PC-3 (cell line): ENCODE results near the gene GPX4. TPM values are rescaled to one million over a fixed set of nuclear protein-coding genes. Genes with fewer than 3 reads are reported as not detected.

Experiments used
- ATAC-seq: fragments of 200-7000 bp; cut with Tn5 transposase; 2 replicates; pipeline ENCODE4 v1.9.1; 2020; ENCODE audit warnings: mild to moderate bottlenecking, moderate library complexity
- BruUV-seq: library from RNA; stranded (reverse); fragments of 400-500 nt; replicated peaks from 2 replicates; lab custom pipeline; 2021; lab: Mats Ljungman, UMichigan
- CTCF ChIA-PET: fragments of 300-600 bp; sonication (Branson Sonifier 250); formaldehyde crosslinking; loops from one replicate; lab custom pipeline; 2022; ENCODE audit warnings: antibody characterized with exemption; lab: Charles Lee
- POLR2A ChIA-PET: fragments of 300-600 bp; sonication (Branson Sonifier 250); formaldehyde crosslinking; loops from one replicate; lab custom pipeline; 2022; ENCODE audit warnings: antibody characterized with exemption; ENCODE audit not compliant: unreplicated experiment; lab: Charles Lee
- DNase-seq: peaks from one replicate; pipeline ENCODE4 v3.0.0-alpha.2; 2015
- H2AFZ ChIP-seq: fragments of 300-600 bp; sonication (generic); 2 replicates; pipeline ENCODE4 v1.6.0; 2016; ENCODE audit warnings: antibody characterized with exemption, low read length
- H3F3A ChIP-seq: fragments of 300-600 bp; sonication (generic); one replicate; pipeline ENCODE4 v1.6.0; 2017; ENCODE audit warnings: antibody characterized with exemption, low read length, control low read depth, mild to moderate bottlenecking; ENCODE audit not compliant: unreplicated experiment
- H3K27ac ChIP-seq: fragments of 300-600 bp; sonication (generic); 2 replicates; pipeline ENCODE4 v1.5.1; 2016; ENCODE audit warnings: mild to moderate bottlenecking, low read length
- H3K27me3 ChIP-seq: fragments of 300-600 bp; sonication (generic); 2 replicates; pipeline ENCODE4 v1.6.1; 2016; ENCODE audit warnings: low read length, mixed read lengths
- H3K36me3 ChIP-seq: fragments of 300-600 bp; sonication (generic); 2 replicates; pipeline ENCODE4 v1.6.1; 2016; ENCODE audit warnings: low read depth, mixed run types, low read length, mixed read lengths
- H3K4me1 ChIP-seq: fragments of 300-600 bp; sonication (generic); 2 replicates; pipeline ENCODE4 v1.5.1; 2016; ENCODE audit warnings: low read length; ENCODE audit not compliant: insufficient read depth
- H3K4me2 ChIP-seq: fragments of 300-600 bp; sonication (generic); 2 replicates; pipeline ENCODE4 v1.6.0; 2016; ENCODE audit warnings: low read length
- H3K4me3 ChIP-seq: fragments of 300-600 bp; sonication (generic); 2 replicates; pipeline ENCODE4 v1.5.1; 2016; ENCODE audit warnings: mild to moderate bottlenecking, low read length, mixed read lengths
- H3K79me2 ChIP-seq: fragments of 300-600 bp; sonication (generic); 2 replicates; pipeline ENCODE4 v1.6.1; 2017; ENCODE audit warnings: low read length, mixed read lengths
- H3K9ac ChIP-seq: fragments of 300-600 bp; sonication (generic); 2 replicates; pipeline ENCODE4 v1.6.0; 2016; ENCODE audit warnings: mild to moderate bottlenecking, low read length
- H3K9me2 ChIP-seq: fragments of 300-600 bp; sonication (generic); replicated peaks from 2 replicates; pipeline ENCODE4 v1.6.1; 2016; ENCODE audit warnings: mixed run types, low read length, mixed read lengths
- H3K9me3 ChIP-seq: fragments of 300-600 bp; sonication (generic); 2 replicates; pipeline ENCODE4 v1.6.1; 2016; ENCODE audit warnings: low read length, mixed read lengths
- H4K20me1 ChIP-seq: fragments of 300-600 bp; sonication (generic); 2 replicates; pipeline ENCODE4 v1.6.1; 2016; ENCODE audit warnings: low read length, mixed read lengths
- CTCF ChIP-seq: fragments of 300-600 bp; sonication (generic); conservative IDR thresholded peaks from 2 replicates; pipeline ENCODE4 v1.5.1; 2017; ENCODE audit warnings: antibody characterized with exemption, low read depth, mild to moderate bottlenecking, low read length
- EZH2 ChIP-seq: fragments of 300-600 bp; sonication (generic); IDR thresholded peaks from one replicate; pipeline ENCODE4 v1.6.1; 2017; ENCODE audit warnings: antibody characterized with exemption, mild to moderate bottlenecking, low read length; ENCODE audit not compliant: unreplicated experiment
- EZH2phosphoT487 ChIP-seq: fragments of 300-600 bp; sonication (generic); IDR thresholded peaks from 2 replicates; pipeline ENCODE4 v1.6.1; 2018; ENCODE audit warnings: mild to moderate bottlenecking, antibody characterized with exemption, low read length, borderline replicate concordance
- intact Hi-C: fragments of 100-400 bp; cut with micrococcal nuclease; formaldehyde crosslinking; loops from 2 replicates; pipeline ENCODE4 v1.9.0; 2023
- total RNA-seq: library from RNA; depleted of rRNA; stranded (reverse); fragments of >200 nt; gene quantifications from 2 replicates; pipeline ENCODE4 v1.2.3, GENCODE V29; 2014

Gene GPX4
- total RNA-seq, 1 experiment from 2014 or later: 644 TPM

- DNase-seq (no peak), ATAC-seq (no peak)
- Histone ChIP-seq H3K9ac (no peak overlapping the region), H3K4me3 (no peak overlapping the region), H4K20me1 (no peaks in the 10 kb centered on the region), H3K27ac (no peak overlapping the region), H3K9me3 (no peaks in the 10 kb centered on the region), H3K36me3 (no peaks in the 10 kb centered on the region), H3K4me2 (peak overlapping the region; percentile 61; the same call in 1 of the 2 replicates), H2AFZ (no peak overlapping the region), H3K9me2 (no peaks in the 10 kb centered on the region), H3K4me1 (no peaks in the 10 kb centered on the region), H3F3A (no peaks in the 10 kb centered on the region), H3K27me3 (no peaks in the 10 kb centered on the region), H3K79me2 (no peaks in the 10 kb centered on the region)
- intact Hi-C loops: no loop called here
- TF ChIP-seq EZH2: no peak
- TF ChIP-seq EZH2phosphoT487: no peak
- no peak for TF ChIP-seq CTCF
- BruUV-seq: no TSS peak
- CTCF ChIA-PET: no interaction called here
- POLR2A ChIA-PET: interaction anchor here (0.5 kb wide), 1 partner anchor 1378 kb away, joined by 3 read pairs; no protein-coding TSS in a partner anchor
Measured at GRCh38 chr19:1082928-1083816, 20.6 kb upstream of the GPX4 start.

- no peak for ATAC-seq
- Histone ChIP-seq H2AFZ (no peak overlapping the region), H3K4me1 (no peaks in the 10 kb centered on the region), H3K27ac (no peak overlapping the region), H4K20me1 (no peaks in the 10 kb centered on the region), H3K4me2 (no peak overlapping the region), H3K79me2 (no peaks in the 10 kb centered on the region), H3F3A (no peaks in the 10 kb centered on the region), H3K9me3 (no peaks in the 10 kb centered on the region), H3K36me3 (no peaks in the 10 kb centered on the region), H3K9me2 (no peaks in the 10 kb centered on the region), H3K9ac (no peak overlapping the region), H3K4me3 (no peak overlapping the region), H3K27me3 (no peaks in the 10 kb centered on the region)
- intact Hi-C loops: no loop called here
- ChIA-PET CTCF (no interaction called here), POLR2A (no interaction called here)
- TF ChIP-seq CTCF: no peak
- no peak for TF ChIP-seq EZH2
- no peak for TF ChIP-seq EZH2phosphoT487
- no peak for DNase-seq
- no TSS peak for BruUV-seq
Measured at GRCh38 chr19:1084024-1084868, 19.5 kb upstream of the GPX4 start.
